SK-N-SH (cell line): ENCODE data around the gene CFAP99. TPM values are rescaled to one million over a fixed set of nuclear protein-coding genes. Genes with fewer than 3 reads are reported as not detected.
"Not testable (repeated sequence)": the region's sequence is repeated elsewhere in the genome, so short reads cannot be mapped to it uniquely, and the experiment has no call there.

ENCODE experiments used
- CTCF ChIA-PET: fragments of 300-600, 350-600 bp; formaldehyde crosslinking; extraction: SDS; loops from one replicate; lab custom pipeline; 2021; lab: Yijun Ruan, JAX
- POLR2A ChIA-PET: fragments of 350-600 bp; sonication (Branson Sonifier 250); formaldehyde crosslinking; extraction: SDS; loops from one replicate; lab custom pipeline; 2020; ENCODE audit warnings: antibody characterized with exemption, inconsistent platforms; lab: Yijun Ruan, JAX
- DNase-seq: peaks from one replicate; pipeline ENCODE4 v3.0.0; 2012
- H2AFZ ChIP-seq: fragments of 200-600 bp; sonication (generic); 2 replicates; pipeline ENCODE4 v1.8.1; 2016; ENCODE audit warnings: antibody characterized with exemption, mild to moderate bottlenecking, low read depth
- H3F3A ChIP-seq: fragments of 200-600 bp; sonication (generic); replicated peaks from 2 replicates; pipeline ENCODE3; 2016; ENCODE audit warnings: antibody characterized with exemption, mild to moderate bottlenecking; ENCODE audit not compliant: insufficient read depth
- H3K27ac ChIP-seq, 2 experiments: fragments of 200-500 bp in 1 of 2; fragments of 200-600 bp in 1 of 2; sonication (Bioruptor generic) in 1 of 2; sonication (generic), shearing (Covaris generic) in 1 of 2; 2 replicates each; pipeline versions ENCODE4 v1.5.1 to v1.6.1; 2014 to 2016; ENCODE audit warnings: low read depth in 2 of 2, inconsistent platforms in 1 of 2, low read length in 1 of 2, mild to moderate bottlenecking in 1 of 2, mixed read lengths in 1 of 2
- H3K27me3 ChIP-seq: fragments of 200-600 bp; sonication (generic), shearing (Covaris generic); 2 replicates; pipeline ENCODE4 v1.6.1; 2016; ENCODE audit warnings: mixed run types; ENCODE audit not compliant: insufficient read depth
- H3K36me3 ChIP-seq, 2 experiments: fragments of 200-500 bp in 1 of 2; fragments of 200-600 bp in 1 of 2; sonication (Bioruptor generic) in 1 of 2; sonication (generic) in 1 of 2; replicated peaks in 1 of 2; 2 replicates each; pipeline versions ENCODE3 to v1.5.1; 2014 to 2016; ENCODE audit warnings: low read length in 1 of 2, mild to moderate bottlenecking in 1 of 2; ENCODE audit not compliant: insufficient read depth in 2 of 2, control insufficient read depth in 1 of 2
- H3K4me1 ChIP-seq, 2 experiments: fragments of 200-500 bp in 1 of 2; fragments of 200-600 bp in 1 of 2; sonication (Bioruptor generic) in 1 of 2; sonication (generic), shearing (Covaris generic) in 1 of 2; 2 replicates each; pipeline versions ENCODE4 v1.5.1 to v1.6.1; 2014 to 2016; ENCODE audit warnings: low read depth in 1 of 2, low read length in 1 of 2, mixed run types in 1 of 2; ENCODE audit not compliant: insufficient read depth in 2 of 2, control insufficient read depth in 1 of 2
- H3K4me2 ChIP-seq: fragments of 200-600 bp; sonication (generic), shearing (Covaris generic); 2 replicates; pipeline ENCODE4 v1.6.1; 2017; ENCODE audit warnings: mixed run types
- H3K4me3 ChIP-seq, 2 experiments: fragments of 200-500 bp in 1 of 2; fragments of 200-600 bp in 1 of 2; sonication (Bioruptor generic) in 1 of 2; sonication (generic), shearing (Covaris generic) in 1 of 2; 2 replicates each; pipeline versions ENCODE4 v1.5.1 to v1.8.1; 2014 to 2016; ENCODE audit warnings: low read depth in 2 of 2, inconsistent platforms in 1 of 2, low read length in 1 of 2, mild to moderate bottlenecking in 1 of 2, mixed read lengths in 1 of 2, moderate library complexity in 1 of 2
- H3K79me2 ChIP-seq: fragments of 200-600 bp; sonication (generic); 2 replicates; pipeline ENCODE4 v1.8.1; 2017; ENCODE audit warnings: mild to moderate bottlenecking; ENCODE audit not compliant: insufficient read depth
- H3K9ac ChIP-seq: fragments of 200-600 bp; sonication (generic); 2 replicates; pipeline ENCODE4 v1.6.1; 2017; ENCODE audit warnings: mixed run types
- H3K9me2 ChIP-seq: fragments of 200-600 bp; sonication (generic); 2 replicates; pipeline ENCODE4 v1.6.1; 2017; ENCODE audit warnings: mixed run types
- H3K9me3 ChIP-seq: fragments of 200-600 bp; sonication (generic); 2 replicates; pipeline ENCODE4 v1.6.1; 2017; ENCODE audit warnings: mixed run types, mild to moderate bottlenecking, moderate library complexity
- H4K20me1 ChIP-seq: fragments of 200-600 bp; sonication (generic); 2 replicates; pipeline ENCODE4 v1.6.1; 2017; ENCODE audit warnings: mild to moderate bottlenecking, mixed run types; ENCODE audit not compliant: insufficient read depth
- CHD2 ChIP-seq: fragments of 150-350 bp; IDR thresholded peaks from 2 replicates; pipeline ENCODE4 v1.6.1; 2018; ENCODE audit warnings: low read length; ENCODE audit not compliant: partially characterized antibody
- EP300 ChIP-seq, 2 experiments: IDR thresholded peaks; 2 replicates each; pipeline versions ENCODE4 v1.4.0 to v1.6.1; 2012; ENCODE audit warnings: borderline replicate concordance in 1 of 2, low read depth in 1 of 2, low read length in 1 of 2
- EZH2phosphoT487 ChIP-seq: fragments of 200-600 bp; sonication (generic); IDR thresholded peaks from 2 replicates; pipeline ENCODE4 v1.6.1; 2017; ENCODE audit warnings: low read depth, mixed run types, mild to moderate bottlenecking, antibody characterized with exemption, moderate library complexity, borderline replicate concordance
- FOSL2 ChIP-seq: IDR thresholded peaks from 2 replicates; pipeline ENCODE4 v1.4.0; 2012; ENCODE audit warnings: low read depth, mild to moderate bottlenecking, moderate library complexity, borderline replicate concordance
- FOXJ3 ChIP-seq: sonication (generic); formaldehyde crosslinking; IDR thresholded peaks from 2 replicates; pipeline ENCODE4 v1.5.1; 2020; ENCODE audit warnings: mild to moderate bottlenecking, missing genetic modification reagents
- GABPA ChIP-seq: IDR thresholded peaks from 2 replicates; pipeline ENCODE4 v1.4.0; 2012; ENCODE audit warnings: low read depth, mild to moderate bottlenecking
- GATA2 ChIP-seq: sonication (generic); formaldehyde crosslinking; IDR thresholded peaks from 2 replicates; pipeline ENCODE4 v1.5.0; 2020; ENCODE audit warnings: mild to moderate bottlenecking, missing genetic modification reagents
- JUND ChIP-seq: IDR thresholded peaks from 2 replicates; pipeline ENCODE4 v1.4.0; 2012
- NFIC ChIP-seq: IDR thresholded peaks from 2 replicates; pipeline ENCODE4 v1.4.0; 2012; ENCODE audit warnings: borderline replicate concordance
- RFX5 ChIP-seq: IDR thresholded peaks from 2 replicates; pipeline ENCODE4 v1.6.1; 2012; ENCODE audit warnings: mild to moderate bottlenecking, improper control_type of control experiment, low read length
- SMC3 ChIP-seq: IDR thresholded peaks from 2 replicates; pipeline ENCODE4 v1.6.1; 2012; ENCODE audit warnings: low read depth, low read length, improper control_type of control experiment
- TAF1 ChIP-seq: IDR thresholded peaks from 2 replicates; pipeline ENCODE4 v1.6.1; 2012; ENCODE audit warnings: low read depth, mild to moderate bottlenecking, low read length, moderate library complexity, borderline replicate concordance
- TEAD4 ChIP-seq: IDR thresholded peaks from 2 replicates; pipeline ENCODE4 v1.4.0; 2012; ENCODE audit warnings: mild to moderate bottlenecking, borderline replicate concordance; ENCODE audit not compliant: insufficient read depth
- YY1 ChIP-seq: IDR thresholded peaks from 2 replicates; pipeline ENCODE4 v1.4.0; 2012; ENCODE audit warnings: low read depth, mild to moderate bottlenecking
- WGBS: methylation state at CpG from one replicate; pipeline ENCODE4 v1.1.6; 2017; ENCODE audit warnings: low lambda C conversion rate; 5-methylcytosine and 5-hydroxymethylcytosine counted together
- polyA plus RNA-seq, 3 experiments: library from polyadenylated mRNA; depleted of rRNA; stranded (reverse); fragments of >200 nt; gene quantifications; 2 replicates each; pipeline ENCODE4 v1.2.3, GENCODE V29; 2012
- TF ChIP-seq, protein P1 (sequence below): IDR thresholded peaks from 2 replicates; pipeline ENCODE4; 2012
- TF ChIP-seq, protein P2 (sequence below): fragments of 200-600 bp; sonication (generic); IDR thresholded peaks from 2 replicates; pipeline ENCODE4 v1.6.1; 2017; ENCODE audit warnings: antibody characterized with exemption, mild to moderate bottlenecking, moderate library complexity
- TF ChIP-seq, protein P3 (sequence below): IDR thresholded peaks from 2 replicates; pipeline ENCODE4 v1.4.0; 2012; ENCODE audit warnings: low read depth, borderline replicate concordance
- TF ChIP-seq, protein P4 (sequence below): IDR thresholded peaks from 2 replicates; pipeline ENCODE4 v1.6.1; 2012; ENCODE audit warnings: mild to moderate bottlenecking, low read depth, low read length, moderate library complexity

CFAP99 gene
- polyA plus RNA-seq, 1 of the 3 experiments (the other 2 are of a cell fraction): 0.13 TPM

DNA sequence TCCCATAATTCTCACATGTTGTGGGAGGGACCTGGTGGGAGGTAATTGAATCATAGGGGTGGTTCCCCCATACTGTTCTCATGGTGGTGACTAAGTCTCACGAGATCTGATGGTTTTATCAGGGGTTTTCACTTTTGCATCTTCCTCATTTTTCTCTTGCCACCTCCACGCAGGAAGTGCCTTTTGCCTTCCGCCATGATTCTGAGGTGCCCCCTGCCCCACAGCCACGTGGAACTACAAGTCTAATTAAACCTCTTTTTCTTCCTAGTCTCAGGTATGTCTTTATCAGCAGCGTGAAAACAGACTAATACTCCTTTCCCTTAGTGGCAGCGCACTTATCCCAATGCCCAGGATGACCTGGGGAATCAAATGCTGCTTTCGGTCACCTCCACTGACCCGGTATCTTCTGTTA, 35.5 kb upstream of the CFAP99 start:
- H3K79me2 ChIP-seq, H3K27me3 ChIP-seq, POLR2A ChIA-PET, H3F3A ChIP-seq, H3K9me2 ChIP-seq, H3K4me2 ChIP-seq, DNase-seq, H3K9ac ChIP-seq, H4K20me1 ChIP-seq, H3K27ac ChIP-seq, H3K4me3 ChIP-seq, H2AFZ ChIP-seq, CTCF ChIA-PET, H3K4me1 ChIP-seq, H3K36me3 ChIP-seq, H3K9me3 ChIP-seq: not testable (repeated sequence)
- 81% methylated on average over 8 of the region's 8 CpGs for WGBS

DNA sequence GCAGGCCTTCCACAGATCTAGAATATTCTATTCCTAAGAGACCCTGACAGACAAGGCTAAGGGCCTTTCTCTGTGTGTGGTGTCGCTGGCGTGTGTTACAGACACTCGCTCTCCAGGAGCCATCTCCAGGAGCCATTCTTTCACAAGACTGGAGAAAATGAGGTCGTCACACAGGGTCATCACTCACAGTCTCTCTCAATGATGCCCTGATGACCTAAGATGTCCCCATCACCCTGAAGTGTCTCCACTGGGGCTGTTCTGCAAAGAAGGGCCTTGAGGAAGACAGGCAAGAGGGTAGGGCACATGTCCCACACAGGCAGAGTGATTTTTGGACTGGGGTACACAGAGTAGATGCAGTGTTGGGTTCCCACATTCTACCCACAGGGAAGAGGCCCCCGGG, 35.0 kb upstream of the CFAP99 start:
- no peak overlapping the region for H2AFZ ChIP-seq
- no peaks in the 10 kb centered on the region for H3K9me2 ChIP-seq
- H3K27me3 ChIP-seq: no peaks in the 10 kb centered on the region
- DNase-seq: no peak
- H3K9me3 ChIP-seq: no peaks in the 10 kb centered on the region
- H3F3A ChIP-seq: no peaks in the 10 kb centered on the region
- H3K4me1 ChIP-seq: peaks cover 0 to 7% of the 10 kb centered on the region in 2 experiments; a peak in 1 of 4 replicates
- no peak overlapping the region for H3K4me2 ChIP-seq
- ChIA-PET POLR2A (no interaction called here), CTCF (no interaction called here)
- no peaks in the 10 kb centered on the region for H4K20me1 ChIP-seq
- H3K9ac ChIP-seq: no peak overlapping the region
- H3K4me3 ChIP-seq: no peak overlapping the region
- H3K36me3 ChIP-seq: no peaks in the 10 kb centered on the region
- TF ChIP-seq, protein P1, sequence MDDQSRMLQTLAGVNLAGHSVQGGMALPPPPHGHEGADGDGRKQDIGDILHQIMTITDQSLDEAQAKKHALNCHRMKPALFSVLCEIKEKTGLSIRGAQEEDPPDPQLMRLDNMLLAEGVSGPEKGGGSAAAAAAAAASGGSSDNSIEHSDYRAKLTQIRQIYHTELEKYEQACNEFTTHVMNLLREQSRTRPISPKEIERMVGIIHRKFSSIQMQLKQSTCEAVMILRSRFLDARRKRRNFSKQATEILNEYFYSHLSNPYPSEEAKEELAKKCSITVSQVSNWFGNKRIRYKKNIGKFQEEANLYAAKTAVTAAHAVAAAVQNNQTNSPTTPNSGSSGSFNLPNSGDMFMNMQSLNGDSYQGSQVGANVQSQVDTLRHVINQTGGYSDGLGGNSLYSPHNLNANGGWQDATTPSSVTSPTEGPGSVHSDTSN: no peak
- TF ChIP-seq EP300 (IDR thresholded peaks at IDR 0.05; ENCODE audit: borderline replicate concordance in 1 of 2, low read depth in 1 of 2, low read length in 1 of 2) (no peak), FOXJ3 (CRISPR knock-in tag) (no peak), JUND (no peak), TEAD4 (no peak), YY1 (no peak), EZH2phosphoT487 (no peak), GABPA (no peak), FOSL2 (no peak), NFIC (no peak), SMC3 (no peak), RFX5 (no peak), CHD2 (no peak), TAF1 (no peak), GATA2 (no peak)
- TF ChIP-seq, protein P2, sequence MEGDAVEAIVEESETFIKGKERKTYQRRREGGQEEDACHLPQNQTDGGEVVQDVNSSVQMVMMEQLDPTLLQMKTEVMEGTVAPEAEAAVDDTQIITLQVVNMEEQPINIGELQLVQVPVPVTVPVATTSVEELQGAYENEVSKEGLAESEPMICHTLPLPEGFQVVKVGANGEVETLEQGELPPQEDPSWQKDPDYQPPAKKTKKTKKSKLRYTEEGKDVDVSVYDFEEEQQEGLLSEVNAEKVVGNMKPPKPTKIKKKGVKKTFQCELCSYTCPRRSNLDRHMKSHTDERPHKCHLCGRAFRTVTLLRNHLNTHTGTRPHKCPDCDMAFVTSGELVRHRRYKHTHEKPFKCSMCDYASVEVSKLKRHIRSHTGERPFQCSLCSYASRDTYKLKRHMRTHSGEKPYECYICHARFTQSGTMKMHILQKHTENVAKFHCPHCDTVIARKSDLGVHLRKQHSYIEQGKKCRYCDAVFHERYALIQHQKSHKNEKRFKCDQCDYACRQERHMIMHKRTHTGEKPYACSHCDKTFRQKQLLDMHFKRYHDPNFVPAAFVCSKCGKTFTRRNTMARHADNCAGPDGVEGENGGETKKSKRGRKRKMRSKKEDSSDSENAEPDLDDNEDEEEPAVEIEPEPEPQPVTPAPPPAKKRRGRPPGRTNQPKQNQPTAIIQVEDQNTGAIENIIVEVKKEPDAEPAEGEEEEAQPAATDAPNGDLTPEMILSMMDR: no peak
- TF ChIP-seq, protein P3, sequence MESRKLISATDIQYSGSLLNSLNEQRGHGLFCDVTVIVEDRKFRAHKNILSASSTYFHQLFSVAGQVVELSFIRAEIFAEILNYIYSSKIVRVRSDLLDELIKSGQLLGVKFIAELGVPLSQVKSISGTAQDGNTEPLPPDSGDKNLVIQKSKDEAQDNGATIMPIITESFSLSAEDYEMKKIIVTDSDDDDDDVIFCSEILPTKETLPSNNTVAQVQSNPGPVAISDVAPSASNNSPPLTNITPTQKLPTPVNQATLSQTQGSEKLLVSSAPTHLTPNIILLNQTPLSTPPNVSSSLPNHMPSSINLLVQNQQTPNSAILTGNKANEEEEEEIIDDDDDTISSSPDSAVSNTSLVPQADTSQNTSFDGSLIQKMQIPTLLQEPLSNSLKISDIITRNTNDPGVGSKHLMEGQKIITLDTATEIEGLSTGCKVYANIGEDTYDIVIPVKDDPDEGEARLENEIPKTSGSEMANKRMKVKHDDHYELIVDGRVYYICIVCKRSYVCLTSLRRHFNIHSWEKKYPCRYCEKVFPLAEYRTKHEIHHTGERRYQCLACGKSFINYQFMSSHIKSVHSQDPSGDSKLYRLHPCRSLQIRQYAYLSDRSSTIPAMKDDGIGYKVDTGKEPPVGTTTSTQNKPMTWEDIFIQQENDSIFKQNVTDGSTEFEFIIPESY: no peak
- TF ChIP-seq, protein P4, sequence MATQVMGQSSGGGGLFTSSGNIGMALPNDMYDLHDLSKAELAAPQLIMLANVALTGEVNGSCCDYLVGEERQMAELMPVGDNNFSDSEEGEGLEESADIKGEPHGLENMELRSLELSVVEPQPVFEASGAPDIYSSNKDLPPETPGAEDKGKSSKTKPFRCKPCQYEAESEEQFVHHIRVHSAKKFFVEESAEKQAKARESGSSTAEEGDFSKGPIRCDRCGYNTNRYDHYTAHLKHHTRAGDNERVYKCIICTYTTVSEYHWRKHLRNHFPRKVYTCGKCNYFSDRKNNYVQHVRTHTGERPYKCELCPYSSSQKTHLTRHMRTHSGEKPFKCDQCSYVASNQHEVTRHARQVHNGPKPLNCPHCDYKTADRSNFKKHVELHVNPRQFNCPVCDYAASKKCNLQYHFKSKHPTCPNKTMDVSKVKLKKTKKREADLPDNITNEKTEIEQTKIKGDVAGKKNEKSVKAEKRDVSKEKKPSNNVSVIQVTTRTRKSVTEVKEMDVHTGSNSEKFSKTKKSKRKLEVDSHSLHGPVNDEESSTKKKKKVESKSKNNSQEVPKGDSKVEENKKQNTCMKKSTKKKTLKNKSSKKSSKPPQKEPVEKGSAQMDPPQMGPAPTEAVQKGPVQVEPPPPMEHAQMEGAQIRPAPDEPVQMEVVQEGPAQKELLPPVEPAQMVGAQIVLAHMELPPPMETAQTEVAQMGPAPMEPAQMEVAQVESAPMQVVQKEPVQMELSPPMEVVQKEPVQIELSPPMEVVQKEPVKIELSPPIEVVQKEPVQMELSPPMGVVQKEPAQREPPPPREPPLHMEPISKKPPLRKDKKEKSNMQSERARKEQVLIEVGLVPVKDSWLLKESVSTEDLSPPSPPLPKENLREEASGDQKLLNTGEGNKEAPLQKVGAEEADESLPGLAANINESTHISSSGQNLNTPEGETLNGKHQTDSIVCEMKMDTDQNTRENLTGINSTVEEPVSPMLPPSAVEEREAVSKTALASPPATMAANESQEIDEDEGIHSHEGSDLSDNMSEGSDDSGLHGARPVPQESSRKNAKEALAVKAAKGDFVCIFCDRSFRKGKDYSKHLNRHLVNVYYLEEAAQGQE: no peak
- no peaks in the 10 kb centered on the region for H3K79me2 ChIP-seq
- WGBS: 71% methylated on average over 5 of the region's 5 CpGs
- H3K27ac ChIP-seq: no peak overlapping the region
